Endodermal cell (in vitro differentiated cells): ENCODE data around the gene PGAM5. TPM values are rescaled to one million over a fixed set of nuclear protein-coding genes. Genes with fewer than 3 reads are reported as not detected.

ENCODE experiments used
- DNase-seq: peaks from one replicate; pipeline ENCODE4 v3.0.0-alpha.2; 2017
- H3K27ac ChIP-seq: 2 replicates; pipeline ENCODE4 v1.5.1; 2013; ENCODE audit warnings: mild to moderate bottlenecking, low read depth, low read length, moderate library complexity
- H3K27me3 ChIP-seq: 2 replicates; pipeline ENCODE4 v1.6.1; 2013; ENCODE audit warnings: mild to moderate bottlenecking, low read length, moderate library complexity; ENCODE audit not compliant: insufficient read depth, control insufficient read depth, poor library complexity, severe bottlenecking
- H3K36me3 ChIP-seq: 2 replicates; pipeline ENCODE4 v1.7.0; 2013; ENCODE audit warnings: mild to moderate bottlenecking, low read length, moderate library complexity; ENCODE audit not compliant: control insufficient read depth, insufficient read depth
- H3K4me1 ChIP-seq: one replicate; pipeline ENCODE4 v1.7.0; 2013; ENCODE audit warnings: low read length; ENCODE audit not compliant: control insufficient read depth, insufficient read depth
- H3K4me3 ChIP-seq: 2 replicates; pipeline ENCODE4 v1.5.1; 2013; ENCODE audit warnings: mild to moderate bottlenecking, low read length, moderate library complexity
- H3K9ac ChIP-seq: 2 replicates; pipeline ENCODE4 v1.6.1; 2013; ENCODE audit warnings: mild to moderate bottlenecking, low read length, moderate library complexity; ENCODE audit not compliant: poor library complexity, severe bottlenecking; ENCODE audit errors: extremely low read depth
- H3K9me3 ChIP-seq: 2 replicates; pipeline ENCODE4 v1.6.1; 2013; ENCODE audit warnings: mild to moderate bottlenecking, low read length, moderate library complexity; ENCODE audit not compliant: control insufficient read depth
- H3K27ac Mint-ChIP-seq: 2 replicates; pipeline ENCODE4 v1.8.0; 2020; ENCODE audit warnings: mixed read lengths
- H3K27me3 Mint-ChIP-seq: 2 replicates; pipeline ENCODE4 v1.8.0; 2021; ENCODE audit warnings: mild to moderate bottlenecking, mixed read lengths; ENCODE audit not compliant: insufficient read depth
- H3K36me3 Mint-ChIP-seq: 2 replicates; pipeline ENCODE4 v1.8.0; 2020; ENCODE audit warnings: low read depth, mixed read lengths
- H3K4me1 Mint-ChIP-seq: 2 replicates; pipeline ENCODE4 v1.8.0; 2020; ENCODE audit warnings: mixed read lengths
- H3K4me3 Mint-ChIP-seq: 2 replicates; pipeline ENCODE4 v1.8.0; 2020; ENCODE audit warnings: mild to moderate bottlenecking, moderate library complexity, mixed read lengths
- H3K9me3 Mint-ChIP-seq: 2 replicates; pipeline ENCODE4 v1.8.0; 2020; ENCODE audit warnings: mild to moderate bottlenecking, mixed read lengths
- WGBS, 2 experiments: methylation state at CpG; one replicate each; pipeline versions ENCODE4 v1.1.5 to v1.1.7; 2013; ENCODE audit warnings: missing lambda C conversion rate in 2 of 2, mixed read lengths in 1 of 2; ENCODE audit not compliant: insufficient coverage in 1 of 2, insufficient read length in 1 of 2; 5-methylcytosine and 5-hydroxymethylcytosine counted together
- total RNA-seq, 2 donors: library from RNA; stranded (reverse); fragmentation: NEBNext Ultra II Directional in 1 of 2; extraction: Animal tissue kit (Norgen Biotek cat#: 25700) in 1 of 2; gene quantifications; 2 replicates in 1 of 2; 3 replicates in 1 of 2; pipeline ENCODE4 v1.2.1, GENCODE V29; 2021
- TF ChIP-seq, protein P1 (sequence below): fragments of 200-600 bp; sonication (generic); conservative IDR thresholded peaks from 2 replicates; pipeline ENCODE4 v1.5.0; 2021; ENCODE audit warnings: antibody characterized with exemption, mild to moderate bottlenecking

PGAM5 gene
- total RNA-seq, 2 donors from 2014 or later = 60.2 to 64.3 TPM

DNA sequence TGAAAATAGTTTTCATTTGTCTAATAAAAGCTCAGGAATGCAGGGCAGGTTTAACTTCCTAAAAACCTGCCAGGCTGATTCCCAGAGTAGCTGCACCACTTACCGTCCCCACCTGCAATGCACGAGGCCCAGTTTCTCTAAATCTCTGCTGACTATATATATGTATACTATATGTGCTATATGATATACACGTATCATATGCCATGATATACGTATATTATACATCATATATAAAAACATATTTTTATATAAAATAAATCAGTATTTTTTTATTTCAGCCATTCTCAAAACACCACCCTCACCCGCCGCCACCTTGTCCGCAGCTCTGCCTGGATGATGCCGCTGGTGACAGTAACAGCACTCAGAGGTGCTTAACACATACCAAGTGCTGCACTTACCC is 48.7 kb downstream of the PGAM5 start:
- H3K27ac ChIP-seq = no peak overlapping the region
- no peak for DNase-seq
- Mint-ChIP-seq H3K4me3 (peak overlapping the region; percentile 93), H3K36me3 (peaks cover 35% of the 10 kb centered on the region), H3K27me3 (no peaks in the 10 kb centered on the region), H3K27ac (no peak overlapping the region), H3K4me1 (peaks cover 11% of the 10 kb centered on the region), H3K9me3 (no peaks in the 10 kb centered on the region)
- peaks cover 29% of the 10 kb centered on the region for H3K36me3 ChIP-seq
- H3K4me3 ChIP-seq = no peak overlapping the region
- TF ChIP-seq, protein P1, sequence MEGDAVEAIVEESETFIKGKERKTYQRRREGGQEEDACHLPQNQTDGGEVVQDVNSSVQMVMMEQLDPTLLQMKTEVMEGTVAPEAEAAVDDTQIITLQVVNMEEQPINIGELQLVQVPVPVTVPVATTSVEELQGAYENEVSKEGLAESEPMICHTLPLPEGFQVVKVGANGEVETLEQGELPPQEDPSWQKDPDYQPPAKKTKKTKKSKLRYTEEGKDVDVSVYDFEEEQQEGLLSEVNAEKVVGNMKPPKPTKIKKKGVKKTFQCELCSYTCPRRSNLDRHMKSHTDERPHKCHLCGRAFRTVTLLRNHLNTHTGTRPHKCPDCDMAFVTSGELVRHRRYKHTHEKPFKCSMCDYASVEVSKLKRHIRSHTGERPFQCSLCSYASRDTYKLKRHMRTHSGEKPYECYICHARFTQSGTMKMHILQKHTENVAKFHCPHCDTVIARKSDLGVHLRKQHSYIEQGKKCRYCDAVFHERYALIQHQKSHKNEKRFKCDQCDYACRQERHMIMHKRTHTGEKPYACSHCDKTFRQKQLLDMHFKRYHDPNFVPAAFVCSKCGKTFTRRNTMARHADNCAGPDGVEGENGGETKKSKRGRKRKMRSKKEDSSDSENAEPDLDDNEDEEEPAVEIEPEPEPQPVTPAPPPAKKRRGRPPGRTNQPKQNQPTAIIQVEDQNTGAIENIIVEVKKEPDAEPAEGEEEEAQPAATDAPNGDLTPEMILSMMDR = no peak
- H3K4me1 ChIP-seq = peaks cover 4% of the 10 kb centered on the region
- 90 to 97% methylated on average over 2 to 4 of the region's 8 CpGs for WGBS, 2 experiments
- H3K9ac ChIP-seq = no peak overlapping the region
- no peaks in the 10 kb centered on the region for H3K27me3 ChIP-seq
- no peaks in the 10 kb centered on the region for H3K9me3 ChIP-seq

DNA sequence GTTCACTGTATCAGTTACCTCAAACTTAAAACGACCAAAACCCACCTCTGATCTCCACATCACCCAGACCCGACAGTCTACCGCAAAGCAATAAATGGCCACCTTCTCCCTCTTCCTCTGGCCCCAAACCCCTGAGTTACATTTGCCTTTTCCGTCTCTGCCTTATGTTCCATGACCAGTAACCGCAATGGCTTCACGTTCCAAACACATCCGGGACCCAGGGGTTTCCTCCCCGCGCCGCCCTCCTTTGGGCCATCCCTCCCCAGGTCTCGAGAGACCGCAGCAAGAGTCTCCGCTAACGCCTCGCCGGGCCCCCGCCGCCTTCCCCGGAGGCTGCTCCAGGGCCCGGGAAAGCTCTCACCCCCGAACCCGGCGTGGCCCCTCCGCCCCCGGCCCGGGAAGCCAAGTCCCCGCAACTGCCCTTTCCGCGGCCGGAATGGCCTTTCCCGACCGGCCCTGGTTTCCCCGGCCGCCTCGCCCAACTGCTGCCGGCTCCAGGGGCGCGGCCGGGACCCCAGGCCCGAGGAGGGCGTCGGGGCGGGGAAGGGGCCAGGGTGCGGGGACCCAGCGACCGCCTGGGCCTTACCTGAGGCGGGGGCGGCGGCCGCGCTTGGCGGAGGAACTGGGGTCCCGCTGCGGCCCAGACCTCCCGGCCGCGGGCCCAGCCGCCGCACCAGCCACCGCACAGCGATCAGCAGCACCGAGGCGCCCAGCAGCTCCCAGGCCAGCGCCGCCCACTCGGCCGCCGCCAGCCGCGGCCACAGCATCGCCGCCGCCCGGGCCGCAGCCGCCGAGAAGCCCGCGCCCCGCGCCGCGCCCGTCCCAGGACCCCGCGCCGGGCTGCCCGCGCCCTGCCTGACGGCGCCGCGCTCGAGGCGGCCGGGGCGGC is 50.6 kb downstream of the PGAM5 start, which contains the start of gene ANKLE2:
Gene ANKLE2, minus strand, starts transcription at position 801 of the 889 bp plus-strand sequence. Its CDS starts 34 bp downstream, at position 767.
- Mint-ChIP-seq H3K4me1 (peaks cover 15% of the 10 kb centered on the region), H3K4me3 (peak within 1 kb of the TSS; percentile 93), H3K36me3 (peaks cover 27% of the 10 kb centered on the region), H3K27me3 (no peaks in the 10 kb centered on the region), H3K27ac (peak within 1 kb of the TSS; percentile 95), H3K9me3 (no peaks in the 10 kb centered on the region)
- DNase-seq = peak; percentile 77
- H3K4me3 ChIP-seq = peak within 1 kb of the TSS; percentile 98
- 0% methylated on average over 17 to 97 of the region's 97 CpGs for WGBS, 2 experiments
- H3K4me1 ChIP-seq = peaks cover 4% of the 10 kb centered on the region
- H3K36me3 ChIP-seq = peaks cover 21% of the 10 kb centered on the region
- TF ChIP-seq, protein P1 = no peak
- H3K27ac ChIP-seq = peak within 1 kb of the TSS; percentile 96
- H3K9me3 ChIP-seq = no peaks in the 10 kb centered on the region
- H3K9ac ChIP-seq = peak within 1 kb of the TSS; percentile 92
- H3K27me3 ChIP-seq = no peaks in the 10 kb centered on the region

DNA sequence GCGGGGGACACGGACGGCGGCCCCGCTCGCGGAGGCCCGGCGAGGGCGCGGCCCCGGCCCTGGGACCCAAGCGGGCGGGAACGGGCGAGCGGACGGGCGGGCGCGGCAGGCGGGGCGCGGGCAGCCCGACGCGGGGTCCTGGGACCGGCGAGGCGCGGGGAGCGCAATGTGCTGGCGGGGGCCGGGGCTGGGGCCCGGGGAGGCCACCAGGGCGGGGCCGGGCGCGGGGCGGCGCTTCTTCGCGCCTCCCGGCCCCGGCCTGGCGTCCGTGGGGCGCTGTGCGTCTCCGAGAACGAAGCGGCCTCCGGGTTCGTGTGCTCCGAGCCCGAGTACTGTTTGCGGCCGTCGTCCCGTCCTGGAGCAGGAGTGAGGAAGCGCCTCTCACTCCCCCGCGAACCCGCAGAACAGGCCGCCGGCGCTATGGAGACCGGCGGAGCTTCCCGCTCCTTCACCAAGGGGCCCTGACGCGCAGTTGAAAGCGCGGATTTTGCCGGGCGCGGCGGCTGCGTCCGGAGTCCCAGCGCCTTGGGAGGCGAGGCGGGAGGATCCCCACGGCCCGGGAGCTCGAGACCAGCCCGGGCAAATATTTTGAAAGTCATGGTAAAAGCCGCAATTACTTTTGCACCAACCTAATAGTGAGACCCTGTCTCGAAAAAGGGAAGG is 51.4 kb downstream of the PGAM5 start:
- Mint-ChIP-seq H3K27ac (peak overlapping the region; percentile 86), H3K36me3 (peaks cover 21% of the 10 kb centered on the region), H3K4me1 (peaks cover 15% of the 10 kb centered on the region), H3K4me3 (peak overlapping the region; percentile 93), H3K27me3 (no peaks in the 10 kb centered on the region), H3K9me3 (no peaks in the 10 kb centered on the region)
- H3K4me1 ChIP-seq = peaks cover 4% of the 10 kb centered on the region
- DNase-seq = peak; percentile 91
- no peaks in the 10 kb centered on the region for H3K9me3 ChIP-seq
- H3K4me3 ChIP-seq = peak overlapping the region; percentile 85
- peaks cover 17% of the 10 kb centered on the region for H3K36me3 ChIP-seq
- TF ChIP-seq, protein P1 = peak; percentile 47
- WGBS, 2 experiments = 1 to 2% methylated on average over 17 to 89 of the region's 89 CpGs
- no peaks in the 10 kb centered on the region for H3K27me3 ChIP-seq
- peak overlapping the region; percentile 92 for H3K9ac ChIP-seq
- H3K27ac ChIP-seq = peak overlapping the region; percentile 96
